HUES64 (cell line): ENCODE measurements around the gene EFL1.

Experiments used
- H3K27ac ChIP-seq: 2 replicates; pipeline ENCODE4 v1.7.0; 2013; ENCODE audit warnings: low read depth, low read length, inconsistent platforms
- H3K27me3 ChIP-seq: 2 replicates; pipeline ENCODE4 v1.6.1; 2013; ENCODE audit warnings: mild to moderate bottlenecking, low read length; ENCODE audit not compliant: insufficient read depth
- H3K36me3 ChIP-seq: 2 replicates; pipeline ENCODE4 v1.6.1; 2013; ENCODE audit warnings: mild to moderate bottlenecking, low read length; ENCODE audit not compliant: insufficient read depth
- H3K4me1 ChIP-seq: 2 replicates; pipeline ENCODE4 v1.6.1; 2013; ENCODE audit warnings: mild to moderate bottlenecking, low read length, moderate library complexity; ENCODE audit not compliant: insufficient read depth
- H3K4me3 ChIP-seq: 2 replicates; pipeline ENCODE4 v1.5.1; 2013; ENCODE audit warnings: mild to moderate bottlenecking, low read length, moderate library complexity
- H3K9ac ChIP-seq: 2 replicates; pipeline ENCODE4 v1.6.1; 2013; ENCODE audit warnings: mild to moderate bottlenecking, low read depth, low read length
- H3K9me3 ChIP-seq: 2 replicates; pipeline ENCODE4 v1.6.1; 2013; ENCODE audit warnings: low read depth, low read length; ENCODE audit not compliant: insufficient read depth
- WGBS: fragments of 150-250, 120-280 bp; methylation state at CpG from one replicate; pipeline ENCODE4 v1.1.7; 2013; ENCODE audit warnings: missing lambda C conversion rate; 5-methylcytosine and 5-hydroxymethylcytosine counted together

The EFL1 gene

GRCh38 chr15:82095803-82096202 lies 166.7 kb downstream of the EFL1 start:
- H3K27ac ChIP-seq = no peak overlapping the region
- no peaks in the 10 kb centered on the region for H3K36me3 ChIP-seq
- no peaks in the 10 kb centered on the region for H3K27me3 ChIP-seq
- H3K9ac ChIP-seq = no peak overlapping the region
- H3K4me3 ChIP-seq = no peak overlapping the region
- H3K9me3 ChIP-seq = no peaks in the 10 kb centered on the region
- H3K4me1 ChIP-seq = peaks cover 15% of the 10 kb centered on the region

- WGBS = 93% methylated on average over 13 of the region's 13 CpGs
- Histone ChIP-seq H3K27me3 (no peaks in the 10 kb centered on the region), H3K4me1 (peaks cover 8% of the 10 kb centered on the region), H3K4me3 (no peak overlapping the region), H3K36me3 (no peaks in the 10 kb centered on the region), H3K27ac (no peak overlapping the region), H3K9me3 (no peaks in the 10 kb centered on the region), H3K9ac (no peak overlapping the region)
These were observed 168.7 kb downstream of the EFL1 start for GRCh38 chr15:82093774-82094211.

GRCh38 chr15:82093325-82093724 lies 169.2 kb downstream of the EFL1 start:
- Histone ChIP-seq H3K9me3 (no peaks in the 10 kb centered on the region), H3K36me3 (no peaks in the 10 kb centered on the region), H3K9ac (no peak overlapping the region), H3K27me3 (no peaks in the 10 kb centered on the region), H3K27ac (no peak overlapping the region), H3K4me1 (peaks cover 12% of the 10 kb centered on the region), H3K4me3 (no peak overlapping the region)
- 92% methylated on average over 5 of the region's 5 CpGs for WGBS

DNA sequence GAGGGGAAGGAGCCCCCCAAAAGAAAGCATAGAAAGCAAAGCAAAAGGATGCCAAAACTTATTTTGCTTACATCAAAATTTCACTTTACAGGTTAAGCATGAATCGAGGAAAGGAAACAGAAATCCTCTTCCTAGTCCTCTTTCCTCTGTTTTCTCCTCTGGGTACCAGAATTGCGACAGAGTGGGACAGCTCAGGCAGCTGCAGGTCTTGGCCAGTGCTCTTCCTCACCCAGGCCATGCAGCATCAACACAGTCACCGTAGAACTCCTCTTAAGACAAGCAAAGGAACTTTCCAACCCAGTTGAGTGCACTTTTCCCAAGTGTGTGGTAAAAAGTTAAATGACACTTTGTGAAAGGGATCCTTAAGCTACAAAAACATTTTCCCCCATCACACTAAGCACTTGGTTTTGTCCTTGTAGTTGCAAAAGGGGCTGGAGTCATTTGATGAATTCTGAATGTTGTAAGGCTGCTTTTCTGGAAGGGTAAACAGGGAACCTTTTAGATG lies 170.8 kb downstream of the EFL1 start:
- Histone ChIP-seq H3K9me3 (no peaks in the 10 kb centered on the region), H3K4me1 (peaks cover 15% of the 10 kb centered on the region), H3K4me3 (no peak overlapping the region), H3K27me3 (no peaks in the 10 kb centered on the region), H3K9ac (no peak overlapping the region), H3K36me3 (no peaks in the 10 kb centered on the region), H3K27ac (no peak overlapping the region)
- WGBS = 93% methylated on average over 3 of the region's 3 CpGs

- WGBS = 94% methylated on average over 13 of the region's 16 CpGs
These were observed 176.1 kb downstream of the EFL1 start for GRCh38 chr15:82086243-82086995.

DNA sequence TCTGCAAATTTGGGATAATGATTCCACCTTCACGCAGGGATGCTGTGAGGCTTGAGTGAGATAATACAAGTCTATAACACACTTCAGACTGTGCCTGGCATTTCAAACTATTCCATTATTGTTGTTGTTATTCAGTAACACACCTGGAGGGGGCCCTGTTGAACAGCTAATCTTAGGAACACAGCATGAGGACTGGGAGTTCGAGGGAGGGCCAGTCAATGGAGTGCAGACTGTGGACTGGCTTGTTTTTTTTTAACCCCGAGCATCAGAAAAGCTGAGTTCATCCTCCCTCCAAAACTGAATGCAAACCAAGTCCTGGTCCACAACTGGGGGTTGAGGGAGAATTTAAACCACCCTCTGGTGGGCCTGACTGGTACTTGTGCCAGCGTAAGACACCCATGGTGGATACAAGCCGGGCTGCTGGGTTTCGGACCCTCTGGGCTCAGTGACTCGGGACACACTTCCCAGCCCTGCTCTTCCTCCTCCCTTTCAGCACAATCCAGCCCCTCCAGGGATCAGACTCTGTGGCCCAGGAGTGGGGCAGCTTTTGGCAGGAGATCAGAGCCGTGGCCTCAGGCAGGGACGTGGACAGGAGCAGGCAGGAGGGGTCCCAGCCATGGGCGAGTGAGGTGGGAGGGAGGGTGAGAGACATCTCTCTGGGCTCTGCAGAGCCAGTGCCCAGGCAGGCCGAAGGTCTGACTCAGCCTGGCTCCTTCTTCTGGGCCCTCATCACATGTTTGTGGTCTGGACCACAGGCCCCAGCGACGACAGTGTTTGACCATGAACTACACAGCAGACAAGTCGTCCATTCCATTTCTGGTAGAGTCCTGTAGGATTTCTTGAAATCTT lies 180.4 kb downstream of the EFL1 start:
- no peak overlapping the region for H3K27ac ChIP-seq
- WGBS = 91% methylated on average over 14 of the region's 14 CpGs
- no peaks in the 10 kb centered on the region for H3K27me3 ChIP-seq

More at GRCh38 chr15:82086243-82086995, 176.1 kb downstream of the EFL1 start:
- Histone ChIP-seq H3K9me3 (no peaks in the 10 kb centered on the region), H3K36me3 (no peaks in the 10 kb centered on the region), H3K27me3 (no peaks in the 10 kb centered on the region), H3K9ac (no peak overlapping the region), H3K4me1 (peaks cover 15% of the 10 kb centered on the region), H3K4me3 (no peak overlapping the region), H3K27ac (no peak overlapping the region)

DNA sequence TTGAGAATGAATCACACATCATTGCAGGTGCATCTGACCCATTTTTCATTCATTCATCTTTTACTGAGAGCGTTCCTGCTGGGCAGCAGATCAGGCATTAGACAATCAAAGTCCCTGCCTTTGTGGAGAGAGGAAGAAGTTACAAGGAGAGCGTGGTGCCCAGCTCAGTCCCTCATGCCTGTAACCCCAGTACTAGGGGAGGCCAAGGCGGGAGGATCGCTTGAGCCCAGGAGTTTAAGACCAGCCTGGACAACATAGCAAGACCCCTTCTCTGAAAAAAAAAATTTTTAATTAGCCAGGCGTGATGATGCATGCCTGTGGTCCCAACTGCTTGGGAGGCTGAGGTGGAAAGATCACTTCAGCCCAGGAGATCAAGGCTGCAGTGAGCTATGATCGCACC lies 181.8 kb downstream of the EFL1 start:
- H3K9me3 ChIP-seq = no peaks in the 10 kb centered on the region
- no peaks in the 10 kb centered on the region for H3K27me3 ChIP-seq
- no peak overlapping the region for H3K9ac ChIP-seq
- no peaks in the 10 kb centered on the region for H3K36me3 ChIP-seq
- H3K27ac ChIP-seq = no peak overlapping the region
- 94% methylated on average over 6 of the region's 6 CpGs for WGBS
- H3K4me3 ChIP-seq = no peak overlapping the region
- no peaks in the 10 kb centered on the region for H3K4me1 ChIP-seq

More for the DNA sequence above, 180.4 kb downstream of the EFL1 start:
- Histone ChIP-seq H3K9ac (no peak overlapping the region), H3K4me3 (no peak overlapping the region), H3K36me3 (no peaks in the 10 kb centered on the region), H3K4me1 (no peaks in the 10 kb centered on the region), H3K9me3 (no peaks in the 10 kb centered on the region)
